ENCODE results near the gene GAPDHS.

GAPDHS gene

DNA sequence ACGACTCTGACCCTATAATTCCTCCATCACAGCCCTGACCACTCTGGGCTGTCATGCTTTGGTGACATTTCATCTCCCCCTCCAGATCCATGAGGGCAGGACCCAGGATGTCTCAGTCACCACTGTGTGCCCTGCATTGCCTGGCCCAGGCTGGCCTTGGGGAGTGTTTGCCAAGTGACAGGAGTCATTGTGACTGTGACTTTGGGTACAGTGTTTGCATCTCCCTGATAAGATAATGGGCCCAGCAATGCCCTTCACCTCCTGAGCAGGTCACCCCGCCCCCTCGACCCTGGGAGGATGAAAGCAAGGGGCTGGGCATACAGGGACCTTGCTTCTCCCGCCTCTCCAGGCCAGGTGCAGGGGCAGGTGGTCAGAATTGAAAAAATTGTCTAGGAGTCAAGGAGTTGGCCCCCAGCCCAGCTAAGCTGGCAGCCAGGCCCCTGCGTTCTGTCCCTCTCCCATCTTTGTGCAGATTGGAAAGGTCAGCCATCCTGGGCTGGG, 36.1 kb downstream of the GAPDHS start:
- TF ChIP-seq, protein P1, sequence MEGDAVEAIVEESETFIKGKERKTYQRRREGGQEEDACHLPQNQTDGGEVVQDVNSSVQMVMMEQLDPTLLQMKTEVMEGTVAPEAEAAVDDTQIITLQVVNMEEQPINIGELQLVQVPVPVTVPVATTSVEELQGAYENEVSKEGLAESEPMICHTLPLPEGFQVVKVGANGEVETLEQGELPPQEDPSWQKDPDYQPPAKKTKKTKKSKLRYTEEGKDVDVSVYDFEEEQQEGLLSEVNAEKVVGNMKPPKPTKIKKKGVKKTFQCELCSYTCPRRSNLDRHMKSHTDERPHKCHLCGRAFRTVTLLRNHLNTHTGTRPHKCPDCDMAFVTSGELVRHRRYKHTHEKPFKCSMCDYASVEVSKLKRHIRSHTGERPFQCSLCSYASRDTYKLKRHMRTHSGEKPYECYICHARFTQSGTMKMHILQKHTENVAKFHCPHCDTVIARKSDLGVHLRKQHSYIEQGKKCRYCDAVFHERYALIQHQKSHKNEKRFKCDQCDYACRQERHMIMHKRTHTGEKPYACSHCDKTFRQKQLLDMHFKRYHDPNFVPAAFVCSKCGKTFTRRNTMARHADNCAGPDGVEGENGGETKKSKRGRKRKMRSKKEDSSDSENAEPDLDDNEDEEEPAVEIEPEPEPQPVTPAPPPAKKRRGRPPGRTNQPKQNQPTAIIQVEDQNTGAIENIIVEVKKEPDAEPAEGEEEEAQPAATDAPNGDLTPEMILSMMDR (IDR thresholded peaks at IDR 0.05; ENCODE audit: borderline replicate concordance, insufficient read depth, low read depth, low read length), result no peak

DNA sequence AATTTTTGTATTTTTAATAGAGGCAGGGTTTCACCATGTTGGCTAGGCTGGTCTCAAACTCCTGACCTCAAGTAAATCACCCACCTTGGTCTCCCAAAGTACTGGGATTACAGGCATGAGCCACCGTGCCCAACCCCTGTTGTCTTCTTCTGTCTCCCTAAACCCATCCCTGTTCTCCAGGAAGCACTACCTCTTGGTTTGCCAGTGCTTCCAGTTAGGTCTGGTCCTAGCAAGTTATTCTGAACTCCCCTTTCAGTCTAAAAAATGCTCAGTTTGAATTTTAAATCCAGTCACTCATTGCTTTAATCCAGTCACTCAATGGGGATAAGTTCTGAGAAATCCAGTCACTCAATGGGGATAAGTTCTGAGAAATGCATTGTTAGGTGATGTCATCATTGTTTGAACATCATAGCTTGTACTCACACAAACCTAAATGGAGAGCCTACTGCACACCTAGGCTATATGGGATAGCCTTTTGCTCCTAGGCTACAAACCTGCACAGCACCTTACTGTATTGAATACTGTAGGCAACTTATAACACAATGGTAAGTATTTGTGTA, 38.2 kb downstream of the GAPDHS start:
- no peak overlapping the region for H3K4me3 ChIP-seq (ENCODE audit: low read depth, low read length)
- TF ChIP-seq, protein P1 (IDR thresholded peaks at IDR 0.05; ENCODE audit: borderline replicate concordance, insufficient read depth, low read depth, low read length), result no peak

More for the DNA sequence above, 36.1 kb downstream of the GAPDHS start:
- no peak overlapping the region for H3K4me3 ChIP-seq (ENCODE audit: low read depth, low read length)

DNA sequence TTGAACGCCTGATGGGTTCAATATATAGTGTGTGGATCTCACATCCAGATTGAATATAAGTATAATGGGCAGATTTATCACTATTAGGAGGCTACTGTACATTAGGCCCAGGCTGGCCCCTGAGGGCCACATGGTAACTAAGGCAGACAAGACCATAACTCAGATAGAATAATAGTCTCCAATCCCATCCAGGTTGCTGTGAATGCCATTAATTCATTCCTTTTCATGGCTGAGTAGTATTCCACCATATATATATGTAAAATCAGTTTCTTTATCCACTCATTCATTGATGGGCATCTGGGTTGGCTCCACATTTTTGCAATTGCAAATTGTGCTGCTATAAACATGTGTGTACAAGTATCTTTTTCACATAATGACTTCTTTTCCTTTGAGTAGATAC, 44.7 kb downstream of the GAPDHS start:
- no peak overlapping the region for H3K4me3 ChIP-seq (ENCODE audit: low read depth, low read length)
- TF ChIP-seq, protein P1 (IDR thresholded peaks at IDR 0.05; ENCODE audit: borderline replicate concordance, insufficient read depth, low read depth, low read length), result no peak

DNA sequence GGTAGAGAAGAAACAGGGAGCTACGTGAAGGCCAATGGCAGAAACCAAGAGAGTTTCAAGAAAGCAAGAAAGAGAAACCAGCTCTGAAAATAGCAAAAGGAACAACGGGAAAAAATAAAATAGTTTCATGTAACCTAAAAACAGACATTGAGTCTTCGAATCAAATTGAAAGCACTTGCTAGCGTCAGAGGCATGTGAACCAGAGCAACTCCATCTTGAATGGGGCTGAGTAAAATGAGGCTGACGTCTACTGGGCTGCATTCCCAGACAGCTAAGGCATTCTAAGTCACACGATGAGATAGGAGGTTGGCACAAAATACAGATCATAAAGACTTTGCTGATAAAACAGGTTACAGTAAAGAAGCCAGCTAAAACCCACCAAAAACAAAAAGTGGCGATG, 45.5 kb downstream of the GAPDHS start:
- no peak overlapping the region for H3K4me3 ChIP-seq (ENCODE audit: low read depth, low read length)
- TF ChIP-seq, protein P1 (IDR thresholded peaks at IDR 0.05; ENCODE audit: borderline replicate concordance, insufficient read depth, low read depth, low read length), result no peak

DNA sequence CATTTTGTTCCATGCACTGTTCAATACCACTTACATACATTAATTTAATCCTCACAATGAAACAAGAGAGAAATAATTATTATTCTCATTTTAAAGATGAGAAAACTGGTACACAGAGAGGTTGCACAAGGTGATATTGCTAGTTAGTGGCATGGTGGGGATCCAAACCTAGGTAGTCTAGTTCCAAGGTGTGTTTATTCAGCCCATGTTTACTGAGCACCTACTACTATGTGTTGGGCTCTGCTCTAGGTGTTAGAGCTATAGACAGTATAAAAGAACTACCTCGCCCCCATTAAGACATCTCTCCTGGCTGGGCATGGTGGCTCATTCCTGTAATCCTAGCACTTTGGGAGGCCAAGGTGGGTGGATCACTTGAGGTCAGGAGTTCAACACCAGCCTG, 49.5 kb downstream of the GAPDHS start:
- no peak overlapping the region for H3K4me3 ChIP-seq (ENCODE audit: low read depth, low read length)
- TF ChIP-seq, protein P1 (IDR thresholded peaks at IDR 0.05; ENCODE audit: borderline replicate concordance, insufficient read depth, low read depth, low read length), result no peak

DNA sequence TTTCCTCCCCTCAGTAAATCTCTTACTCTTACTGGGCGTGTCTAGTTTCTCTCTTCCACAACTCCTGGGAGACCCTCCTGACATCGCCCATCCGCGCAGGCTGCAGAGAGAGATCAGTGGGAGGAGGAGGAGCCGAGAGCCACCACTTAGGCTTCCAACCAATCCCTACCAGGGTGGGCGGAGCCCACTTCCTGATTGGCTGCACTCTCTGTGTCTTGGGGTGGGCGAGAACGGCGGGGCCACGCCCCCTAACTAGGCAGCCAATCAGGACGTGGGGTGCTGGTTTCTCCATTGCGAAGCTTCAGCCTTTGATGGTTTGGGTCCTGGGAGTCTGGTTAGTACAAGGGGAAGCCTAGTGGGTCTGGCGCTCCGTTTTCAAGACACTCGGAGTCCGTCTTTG, 52.6 kb downstream of the GAPDHS start, which contains the start of gene PMIS2:
PMIS2 (plus strand) TSS at position 326 of the 400 bp plus-strand sequence. CDS start 87 bp downstream, outside the sequence.
- TF ChIP-seq, protein P1 (IDR thresholded peaks at IDR 0.05; ENCODE audit: borderline replicate concordance, insufficient read depth, low read depth, low read length), result no peak
- no peak within 1 kb of the TSS for H3K4me3 ChIP-seq (ENCODE audit: low read depth, low read length)

DNA sequence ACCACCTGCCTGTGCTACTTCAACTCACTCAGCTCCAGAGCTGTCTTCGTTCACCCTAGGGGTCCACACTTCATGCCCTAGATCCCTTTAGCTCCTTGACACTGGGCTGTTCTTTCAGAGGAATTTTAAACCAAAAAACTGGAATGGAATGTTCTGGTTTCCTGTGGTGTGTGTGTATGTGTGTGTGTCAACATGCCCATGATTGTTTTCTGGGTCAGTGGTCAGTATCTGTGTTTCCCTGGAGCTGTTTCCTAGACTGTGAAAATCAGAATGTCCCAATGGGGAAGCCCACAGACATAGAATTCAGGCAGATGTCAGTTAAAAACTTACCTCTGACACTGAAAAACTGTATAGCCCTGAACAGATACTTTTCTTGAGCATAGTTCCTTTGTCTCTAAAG, 54.1 kb downstream of the GAPDHS start:
- TF ChIP-seq, protein P1 (IDR thresholded peaks at IDR 0.05; ENCODE audit: borderline replicate concordance, insufficient read depth, low read depth, low read length), result no peak
- H3K4me3 ChIP-seq (ENCODE audit: low read depth, low read length), result no peak overlapping the region

Data from GM12875 (cell line).